T-cell (primary cell): ENCODE data around the gene NUDT14. TPM values are rescaled to one million over a fixed set of nuclear protein-coding genes. Genes with fewer than 3 reads are reported as not detected.

Source experiments
- ATAC-seq, 4 experiments: fragments of 200-7000 bp in 3 of 4; fragments of 150-1000 bp in 1 of 4; cut with Tn5 transposase; replicated peaks in 1 of 4; 1 replicate in 3 of 4; 2 replicates in 1 of 4; pipeline ENCODE4 v1.10.0; 2021; ENCODE audit warnings: moderate library complexity in 3 of 4, mild to moderate bottlenecking in 2 of 4, moderate number of reproducible peaks in 1 of 4
- CTCF ChIA-PET, 2 donors: fragments of 300-600 bp; sonication (Branson Sonifier 250); formaldehyde crosslinking; loops; one replicate each; lab custom pipeline; 2022; ENCODE audit warnings: antibody characterized with exemption in 2 of 2; lab: Charles Lee
- POLR2A ChIA-PET, 2 donors: fragments of 300-600 bp; sonication (Branson Sonifier 250); formaldehyde crosslinking; loops; one replicate each; lab custom pipeline; 2022; ENCODE audit warnings: antibody characterized with exemption in 2 of 2; lab: Charles Lee
- DNase-seq, 35 experiments: peaks; one replicate each; pipeline versions ENCODE4 v3.0.0 to v3.0.0-alpha.2; 2013 to 2023
- H3K27ac ChIP-seq: one replicate; pipeline ENCODE4 v1.5.1; 2013; ENCODE audit warnings: low read length
- H3K27me3 ChIP-seq, 2 experiments: replicated peaks in 1 of 2; 1 replicate in 1 of 2; 2 replicates in 1 of 2; pipeline versions ENCODE4 v1.6.1 to v1.7.0; 2013; ENCODE audit warnings: low read length in 1 of 2, mixed read lengths in 1 of 2; ENCODE audit not compliant: control insufficient read depth in 2 of 2, insufficient read depth in 2 of 2; ENCODE audit errors: extremely low read depth in 1 of 2
- H3K36me3 ChIP-seq, 2 donors: 1 replicate in 1 of 2; 2 replicates in 1 of 2; pipeline versions ENCODE4 v1.6.1 to v1.7.0; 2013; ENCODE audit warnings: low read length in 1 of 2; ENCODE audit not compliant: control insufficient read depth in 2 of 2, insufficient read depth in 1 of 2; ENCODE audit errors: extremely low read depth in 1 of 2
- H3K4me1 ChIP-seq, 2 experiments: 1 replicate in 1 of 2; 2 replicates in 1 of 2; pipeline versions ENCODE4 v1.6.1 to v1.7.0; 2013; ENCODE audit warnings: low read length in 2 of 2, mixed read lengths in 1 of 2; ENCODE audit not compliant: insufficient read depth in 2 of 2, control insufficient read depth in 1 of 2; ENCODE audit errors: extremely low read depth in 1 of 2
- H3K4me3 ChIP-seq, 2 donors: 1 replicate in 1 of 2; 2 replicates in 1 of 2; pipeline versions ENCODE4 v1.5.1 to v1.7.0; 2013; ENCODE audit warnings: mild to moderate bottlenecking in 2 of 2, low read length in 1 of 2, moderate library complexity in 1 of 2; ENCODE audit not compliant: control insufficient read depth in 1 of 2; ENCODE audit errors: extremely low read depth in 1 of 2
- H3K9me3 ChIP-seq: 2 replicates; pipeline ENCODE4 v1.7.0; 2013
- H3K27ac Mint-ChIP-seq, 2 donors: one replicate each; pipeline ENCODE4 v1.8.0; 2020 to 2021; ENCODE audit warnings: mild to moderate bottlenecking in 2 of 2, mixed read lengths in 2 of 2
- H3K27me3 Mint-ChIP-seq, 2 donors: one replicate each; pipeline ENCODE4 v1.8.0; 2021 to 2022; ENCODE audit warnings: mixed read lengths in 2 of 2
- H3K36me3 Mint-ChIP-seq: one replicate; pipeline ENCODE4 v1.8.0; 2021; ENCODE audit warnings: mixed read lengths
- H3K4me1 Mint-ChIP-seq, 3 donors: one replicate each; pipeline ENCODE4 v1.8.0; 2020 to 2022; ENCODE audit warnings: mixed read lengths in 3 of 3, mild to moderate bottlenecking in 1 of 3
- H3K4me3 Mint-ChIP-seq, 3 donors: one replicate each; pipeline ENCODE4 v1.8.0; 2020 to 2022; ENCODE audit warnings: mild to moderate bottlenecking in 3 of 3, mixed read lengths in 3 of 3, moderate library complexity in 3 of 3
- H3K9me3 Mint-ChIP-seq, 3 donors: one replicate each; pipeline ENCODE4 v1.8.0; 2020 to 2022; ENCODE audit warnings: mixed read lengths in 3 of 3
- WGBS: methylation state at CpG from one replicate; pipeline ENCODE4 v1.1.5; 2013; ENCODE audit warnings: missing lambda C conversion rate; ENCODE audit not compliant: insufficient coverage; 5-methylcytosine and 5-hydroxymethylcytosine counted together
- total RNA-seq, 35 experiments: library from RNA in 6 of 35; stranded (reverse) in 6 of 35; fragments of 120-200 nt in 1 of 35; gene quantifications; one replicate each; pipeline versions ENCODE4 v1.2.1 to v1.2.4 and lab custom pipeline; 2013 to 2026

The NUDT14 gene
- total RNA-seq, 5 donors from 2014 or later (not counting 1 experiment from before 2014, with no cell fraction given): 10.0 to 25.5 (median 20.2) TPM

DNA sequence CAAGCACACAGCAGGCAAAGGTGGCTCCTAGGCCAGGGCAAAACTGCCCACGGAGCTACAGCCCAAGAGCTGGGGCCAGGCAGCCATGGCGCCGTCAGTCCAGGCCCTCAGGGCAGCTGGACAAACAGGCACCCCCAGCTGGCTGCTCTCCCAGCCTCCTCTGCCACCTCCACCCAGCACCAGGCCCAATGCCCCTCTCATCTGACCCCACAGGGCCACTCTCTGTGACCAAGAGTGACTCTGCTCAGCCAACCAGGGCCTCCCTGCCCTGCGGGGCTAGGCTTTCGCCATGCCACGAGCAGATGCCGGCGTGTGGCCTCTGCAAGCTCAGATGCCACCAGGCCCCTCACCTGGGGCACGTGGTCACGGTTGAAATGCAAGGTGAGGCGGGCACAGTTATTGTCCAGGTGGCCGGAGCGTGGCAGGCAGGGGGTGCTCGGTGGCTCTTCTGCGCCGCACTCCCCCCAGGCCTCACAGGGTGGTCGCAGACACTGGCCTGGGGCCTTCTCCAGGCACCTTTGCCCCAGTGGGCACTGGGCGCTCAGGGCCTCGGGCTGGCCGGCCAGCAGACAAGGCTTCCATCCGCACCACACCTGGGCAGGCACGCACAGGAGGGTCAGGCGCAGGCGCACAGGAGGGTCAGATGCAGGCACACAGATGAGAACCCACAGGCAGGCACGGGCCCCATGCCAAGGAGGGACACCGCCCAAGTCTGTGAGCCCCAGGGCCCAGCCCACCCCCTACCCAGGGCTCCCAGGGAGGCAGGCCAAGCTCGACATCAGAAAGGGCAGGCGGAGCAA, 35.5 kb downstream of the NUDT14 start:
- no peak overlapping the region for H3K27ac Mint-ChIP-seq
- ATAC-seq (no peak), DNase-seq (no peak)
- Histone ChIP-seq H3K4me3 (no peak overlapping the region), H3K27me3 (no peaks in the 10 kb centered on the region), H3K9me3 (no peaks in the 10 kb centered on the region), H3K4me1 (no peaks in the 10 kb centered on the region), H3K36me3 (no peaks in the 10 kb centered on the region), H3K27ac (no peak overlapping the region)
- no peak overlapping the region for H3K4me3 Mint-ChIP-seq
- H3K9me3 Mint-ChIP-seq: peaks cover 0 to 4% (median 0%) of the 10 kb centered on the region in 3 donors
- ChIA-PET POLR2A (no interaction called here), CTCF (no interaction called here)
- WGBS: 93% methylated on average over 27 of the region's 28 CpGs
- no peaks in the 10 kb centered on the region for H3K36me3 Mint-ChIP-seq
- no peaks in the 10 kb centered on the region for H3K27me3 Mint-ChIP-seq
- H3K4me1 Mint-ChIP-seq: no peaks in the 10 kb centered on the region

DNA sequence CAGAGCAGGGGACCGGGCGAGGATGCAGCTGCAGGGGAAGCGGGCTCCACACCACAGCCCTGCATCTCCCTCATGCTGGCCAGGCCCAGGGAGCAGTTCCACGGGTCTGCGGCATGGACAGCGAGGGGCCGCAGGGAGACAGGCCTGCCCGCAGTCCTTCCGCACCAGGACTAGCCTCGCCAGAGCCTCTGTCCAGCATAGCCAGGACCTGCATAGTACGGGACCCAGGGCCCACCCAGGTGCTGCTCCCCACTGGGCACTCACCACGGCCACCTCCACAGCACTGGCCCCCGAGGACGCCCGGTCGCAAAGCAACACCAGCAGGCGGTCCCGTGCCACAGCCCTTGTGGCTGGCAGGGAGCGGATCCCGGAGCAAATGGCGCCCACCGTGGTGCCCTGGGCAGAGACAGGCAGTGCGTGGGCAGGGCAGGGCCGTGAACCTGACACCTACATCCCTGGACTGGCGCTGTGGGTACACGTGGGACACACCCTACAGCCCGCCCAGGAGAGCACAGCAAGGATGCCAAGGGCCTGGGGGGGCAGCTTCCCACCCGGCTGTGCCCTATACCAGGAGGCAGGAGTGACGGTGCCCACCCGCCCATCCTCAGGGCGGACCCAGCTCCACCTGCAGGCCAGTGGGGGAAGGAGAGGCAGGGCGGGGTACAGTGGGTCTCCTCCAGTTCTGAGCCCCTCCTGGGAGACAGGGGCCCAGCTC, 36.3 kb downstream of the NUDT14 start:
- Mint-ChIP-seq H3K36me3 (peaks cover 3% of the 10 kb centered on the region), H3K27ac (no peak overlapping the region), H3K4me3 (no peak overlapping the region), H3K9me3 (peaks cover 0 to 8% (median 4%) of the 10 kb centered on the region in 3 donors), H3K4me1 (no peaks in the 10 kb centered on the region), H3K27me3 (no peaks in the 10 kb centered on the region)
- no peak overlapping the region for H3K27ac ChIP-seq
- ChIA-PET POLR2A (no interaction called here), CTCF (no interaction called here)
- no peak for DNase-seq
- no peaks in the 10 kb centered on the region for H3K4me1 ChIP-seq
- peaks cover 0 to under 1% of the 10 kb centered on the region in 2 experiments for H3K27me3 ChIP-seq
- no peaks in the 10 kb centered on the region for H3K36me3 ChIP-seq
- H3K4me3 ChIP-seq: no peak overlapping the region
- no peak for ATAC-seq
- no peaks in the 10 kb centered on the region for H3K9me3 ChIP-seq
- WGBS: 86% methylated on average over 32 of the region's 32 CpGs

DNA sequence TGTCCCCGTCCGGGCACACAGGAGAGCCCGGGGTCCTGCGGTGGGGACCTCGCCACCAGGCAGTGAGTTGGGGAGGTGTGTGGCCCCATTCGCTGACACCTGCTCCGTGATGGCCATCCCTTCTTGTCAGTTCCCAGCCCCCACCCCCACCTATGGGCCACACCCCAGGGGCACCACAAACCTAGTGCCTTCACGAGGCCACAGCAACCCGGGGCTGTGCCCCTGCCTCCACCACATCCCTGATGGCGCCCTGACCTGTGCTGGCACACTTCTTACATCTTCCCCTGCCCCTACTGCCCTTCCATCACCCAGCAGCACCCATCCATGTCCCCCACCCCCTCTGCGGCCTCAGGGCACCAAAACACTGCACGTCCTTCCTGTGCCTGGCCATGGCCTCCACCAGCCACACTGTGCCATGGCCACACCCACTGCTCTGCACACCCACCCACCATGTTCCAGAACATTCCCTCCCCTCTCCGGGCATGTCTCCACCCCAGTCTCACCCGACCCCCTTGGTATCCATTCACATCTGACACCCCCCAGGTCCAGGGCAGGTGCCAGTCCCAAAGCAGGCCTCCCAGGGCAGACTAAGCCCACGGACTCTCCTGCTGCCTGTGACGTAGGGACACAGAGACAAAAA, 37.0 kb downstream of the NUDT14 start:
- no peaks in the 10 kb centered on the region for H3K4me1 ChIP-seq
- H3K4me3 ChIP-seq: no peak overlapping the region
- POLR2A ChIA-PET: no interaction called here
- H3K36me3 Mint-ChIP-seq: peaks cover 3% of the 10 kb centered on the region
- H3K27ac ChIP-seq: no peak overlapping the region
- ATAC-seq: no peak
- no peaks in the 10 kb centered on the region for H3K27me3 Mint-ChIP-seq
- H3K27ac Mint-ChIP-seq: no peak overlapping the region
- H3K9me3 ChIP-seq: no peaks in the 10 kb centered on the region
- CTCF ChIA-PET: no interaction called here
- WGBS: 89% methylated on average over 14 of the region's 16 CpGs
- no peaks in the 10 kb centered on the region for H3K4me1 Mint-ChIP-seq
- peaks cover 0 to 3% of the 10 kb centered on the region in 2 experiments for H3K27me3 ChIP-seq
- no peak overlapping the region for H3K4me3 Mint-ChIP-seq
- peaks cover 0 to 9% (median 4%) of the 10 kb centered on the region in 3 donors for H3K9me3 Mint-ChIP-seq
- no peaks in the 10 kb centered on the region for H3K36me3 ChIP-seq
- DNase-seq: no peak

DNA sequence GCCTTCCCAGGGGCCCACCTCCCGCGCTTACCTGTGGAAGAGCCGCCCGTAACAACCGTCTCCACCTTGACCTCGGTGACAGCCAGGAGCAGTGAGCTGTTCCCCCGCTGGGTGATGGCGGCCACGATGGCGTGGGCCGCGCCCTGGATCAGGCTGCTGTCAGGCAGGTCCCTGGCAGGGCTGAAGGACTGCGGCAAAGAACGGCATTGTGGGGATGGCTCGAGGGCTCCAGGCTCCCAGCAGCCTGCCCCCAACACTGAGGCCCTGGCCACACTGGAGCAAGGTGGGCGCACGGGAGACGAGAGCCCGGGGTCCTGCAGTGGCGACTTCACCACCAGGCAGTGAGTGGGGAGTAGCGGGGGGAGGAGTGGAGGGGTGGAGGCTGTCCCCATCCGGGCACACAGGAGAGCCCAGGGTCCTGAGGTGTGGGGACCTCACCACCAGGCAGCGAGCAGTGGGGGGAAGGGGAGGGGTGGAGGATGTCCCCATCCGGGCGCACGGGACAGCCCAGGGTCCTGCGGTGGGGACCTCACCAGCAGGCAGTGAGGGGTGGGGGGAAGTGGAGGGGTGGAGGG, 37.6 kb downstream of the NUDT14 start:
- no peaks in the 10 kb centered on the region for H3K27me3 Mint-ChIP-seq
- no peaks in the 10 kb centered on the region for H3K4me1 Mint-ChIP-seq
- ChIA-PET CTCF (no interaction called here), POLR2A (no interaction called here)
- ATAC-seq (no peak), DNase-seq (no peak)
- Histone ChIP-seq H3K9me3 (no peaks in the 10 kb centered on the region), H3K27ac (no peak overlapping the region), H3K4me1 (no peaks in the 10 kb centered on the region), H3K36me3 (no peaks in the 10 kb centered on the region), H3K27me3 (peaks cover 0 to 3% of the 10 kb centered on the region in 2 experiments), H3K4me3 (no peak overlapping the region)
- H3K36me3 Mint-ChIP-seq: peaks cover 3% of the 10 kb centered on the region
- WGBS: 96% methylated on average over 26 of the region's 27 CpGs
- H3K27ac Mint-ChIP-seq: no peak overlapping the region
- peaks cover 0 to 9% (median 4%) of the 10 kb centered on the region in 3 donors for H3K9me3 Mint-ChIP-seq
- no peak overlapping the region for H3K4me3 Mint-ChIP-seq

DNA sequence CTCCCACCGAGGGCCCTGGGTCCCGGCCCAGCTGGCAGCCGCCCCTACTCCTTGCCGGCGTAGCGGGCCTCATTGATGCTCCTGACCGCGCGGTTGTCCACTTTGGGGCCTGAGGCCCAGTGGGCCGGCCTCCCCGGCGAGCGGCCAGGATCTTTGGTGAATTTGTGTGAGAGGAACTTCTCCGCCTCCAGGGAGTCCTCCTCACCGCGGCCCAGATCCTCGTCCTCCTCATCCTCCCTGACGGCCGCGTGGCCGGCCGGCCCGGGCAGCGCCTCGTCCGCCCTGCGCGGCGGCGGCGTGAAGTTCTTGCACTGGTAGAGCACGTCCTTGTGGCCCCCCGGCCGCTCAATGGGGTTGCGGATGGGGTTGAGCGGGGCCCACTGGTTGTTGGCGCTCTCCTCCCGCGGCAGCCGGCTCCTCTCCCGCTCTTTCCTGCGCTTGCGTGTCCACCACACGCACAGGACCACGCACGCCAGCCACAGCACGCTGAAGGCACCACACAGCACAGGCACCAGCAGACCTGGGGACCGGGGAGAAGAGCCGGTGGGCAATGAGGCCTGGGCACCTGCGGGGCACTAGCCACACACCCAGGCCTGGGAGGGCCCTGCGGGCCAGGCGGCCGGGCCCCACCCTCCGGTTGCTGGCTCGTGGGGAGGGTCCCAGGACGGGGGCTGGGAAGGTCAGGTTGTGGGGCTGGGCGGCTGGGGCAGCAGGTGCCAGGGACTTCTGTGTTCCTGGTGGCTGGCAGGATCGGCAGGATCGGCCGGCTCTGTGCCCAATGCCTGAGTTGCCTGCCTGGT, 38.3 kb downstream of the NUDT14 start:
- peak in 1 of 4 experiments; percentile 13 for ATAC-seq
- DNase-seq: no peak

More for the DNA sequence above, 38.3 kb downstream of the NUDT14 start:
- 94% methylated on average over 50 of the region's 60 CpGs for WGBS
- POLR2A ChIA-PET: no interaction called here
- no peaks in the 10 kb centered on the region for H3K27me3 Mint-ChIP-seq
- Histone ChIP-seq H3K27ac (no peak overlapping the region), H3K36me3 (no peaks in the 10 kb centered on the region), H3K9me3 (no peaks in the 10 kb centered on the region), H3K4me1 (no peaks in the 10 kb centered on the region), H3K27me3 (peaks cover 0 to 6% of the 10 kb centered on the region in 2 experiments), H3K4me3 (no peak overlapping the region)
- CTCF ChIA-PET: no interaction called here
- no peak overlapping the region for H3K4me3 Mint-ChIP-seq
- peaks cover 0 to 9% (median 4%) of the 10 kb centered on the region in 3 donors for H3K9me3 Mint-ChIP-seq
- no peak overlapping the region for H3K27ac Mint-ChIP-seq
- no peaks in the 10 kb centered on the region for H3K4me1 Mint-ChIP-seq
- H3K36me3 Mint-ChIP-seq: peaks cover 3% of the 10 kb centered on the region
